Measurements from ENCODE around the gene KLHL3.

DNA sequence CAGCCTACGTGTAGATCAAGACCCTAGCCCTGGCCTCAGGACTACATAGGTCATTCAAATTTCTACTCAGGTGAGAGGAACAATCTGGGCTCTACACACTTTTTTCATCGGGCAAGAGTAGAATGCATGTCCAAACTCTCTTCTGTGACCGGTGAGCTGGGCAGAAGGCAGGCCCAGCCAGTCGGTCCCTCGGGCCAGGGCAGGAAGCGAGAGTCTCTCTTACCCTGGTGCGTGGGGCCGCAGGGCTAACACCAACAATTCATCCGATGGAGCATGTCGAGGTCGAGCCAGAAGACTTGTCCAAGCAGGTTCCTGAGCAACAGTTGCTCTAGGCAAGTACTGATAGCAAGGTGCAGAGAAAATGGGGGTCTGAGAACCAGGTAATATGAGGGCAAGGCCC, 88.5 kb downstream of the KLHL3 start:
- TF ChIP-seq, protein P1, sequence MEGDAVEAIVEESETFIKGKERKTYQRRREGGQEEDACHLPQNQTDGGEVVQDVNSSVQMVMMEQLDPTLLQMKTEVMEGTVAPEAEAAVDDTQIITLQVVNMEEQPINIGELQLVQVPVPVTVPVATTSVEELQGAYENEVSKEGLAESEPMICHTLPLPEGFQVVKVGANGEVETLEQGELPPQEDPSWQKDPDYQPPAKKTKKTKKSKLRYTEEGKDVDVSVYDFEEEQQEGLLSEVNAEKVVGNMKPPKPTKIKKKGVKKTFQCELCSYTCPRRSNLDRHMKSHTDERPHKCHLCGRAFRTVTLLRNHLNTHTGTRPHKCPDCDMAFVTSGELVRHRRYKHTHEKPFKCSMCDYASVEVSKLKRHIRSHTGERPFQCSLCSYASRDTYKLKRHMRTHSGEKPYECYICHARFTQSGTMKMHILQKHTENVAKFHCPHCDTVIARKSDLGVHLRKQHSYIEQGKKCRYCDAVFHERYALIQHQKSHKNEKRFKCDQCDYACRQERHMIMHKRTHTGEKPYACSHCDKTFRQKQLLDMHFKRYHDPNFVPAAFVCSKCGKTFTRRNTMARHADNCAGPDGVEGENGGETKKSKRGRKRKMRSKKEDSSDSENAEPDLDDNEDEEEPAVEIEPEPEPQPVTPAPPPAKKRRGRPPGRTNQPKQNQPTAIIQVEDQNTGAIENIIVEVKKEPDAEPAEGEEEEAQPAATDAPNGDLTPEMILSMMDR (IDR thresholded peaks at IDR 0.05), result no peak
- TF ChIP-seq POLR2A (IDR thresholded peaks at IDR 0.05), result no peak

Measured in suprapubic skin (tissue), 3 donors.